Measurements from ENCODE around the gene PCGF1. TPM values are rescaled to one million over a fixed set of nuclear protein-coding genes. Genes with fewer than 3 reads are reported as not detected.

Gene PCGF1
- total and polyA plus RNA-seq, 2 of the 13 experiments (the other 11 are each of a cell fraction or from before 2014, with no cell fraction given), result 20.4 to 22.6 TPM

GRCh38 chr2:74533464-74533863 is 26.0 kb upstream of the PCGF1 start:
- H4K20me1 ChIP-seq (ENCODE audit: insufficient read depth, low read length), result no peaks in the 10 kb centered on the region
- peaks cover 20% of the 10 kb centered on the region for H3K4me1 ChIP-seq (ENCODE audit: insufficient read depth, low read length)
- no peaks in the 10 kb centered on the region for H3K9me3 ChIP-seq (ENCODE audit: low read length)
- in situ Hi-C loops (cut with HindIII; ENCODE audit: extremely low pct_ligation_motif_present, low pct_unique_long_range_greater_than_20kb) (no loop called here), intact Hi-C loops (cut with micrococcal nuclease; ENCODE audit: unreplicated experiment) (no loop called here)
- H3K36me3 ChIP-seq (replicated peaks in 1 of 2; ENCODE audit: control insufficient read depth in 1 of 2, insufficient read depth in 2 of 2, low read length in 2 of 2), result peaks cover 7 to 12% of the 10 kb centered on the region in 2 experiments; a peak in 3 of 5 replicates
- no peak for FAIRE-seq
- TF ChIP-seq POLR2A (IDR thresholded peaks at IDR 0.05; ENCODE audit: insufficient read depth in 1 of 2, low read depth in 2 of 2, low read length in 2 of 2), result 0 out of 4 replicates have a peak, but pooled peaks of 1 of the 2 experiments have one; percentile 20
- no peak for TF ChIP-seq ZNF878 (CRISPR knock-in tag; IDR thresholded peaks at IDR 0.05)
- peak; percentile 15; the same call in 1 of the 2 replicates for TF ChIP-seq POLR2AphosphoS5 (IDR thresholded peaks at IDR 0.05; ENCODE audit: low read depth, low read length)
- no peak for DNase-seq (ENCODE audit: low spot score)
- H3K27me3 ChIP-seq (ENCODE audit: control insufficient read depth in 1 of 2, insufficient read depth in 2 of 2, low read length in 2 of 2), result peaks cover 4 to 23% of the 10 kb centered on the region in 2 experiments; a peak in 3 of 5 replicates
- peaks cover 15% of the 10 kb centered on the region for H3K79me2 ChIP-seq (ENCODE audit: insufficient read depth, low read length)
- no TSS peak for BruUV-seq (replicated peaks)
- POLR2A ChIA-PET, result interaction anchor here (3.0 to 5.9 kb wide), 2 partner anchors 32 to 51 kb away, joined by 17 to 76 read pairs; partner anchors contain the start of genes CCDC142, LBX2 and TTC31
- ATAC-seq, result no peak
- no peak overlapping the region for H2AFZ ChIP-seq (ENCODE audit: low read length)
- H3K4me2 ChIP-seq (ENCODE audit: low read depth, low read length), result no peak overlapping the region
- WGBS (ENCODE audit: low lambda C conversion rate), result 90% methylated on average over 4 of the region's 4 CpGs
- no peak overlapping the region for H3K4me3 ChIP-seq (replicated peaks in 1 of 3; ENCODE audit: insufficient read depth in 1 of 3, low read depth in 2 of 3, low read length in 3 of 3)
- CTCF ChIA-PET (ENCODE audit: low intra/inter-chr PET ratio, low total read pairs), result interaction anchor here (2.4 kb wide), 1 partner anchor 50 kb away, joined by 19 read pairs; the partner anchor contains the start of genes CCDC142 and TTC31
- no peak overlapping the region for H3K9ac ChIP-seq (ENCODE audit: insufficient read depth, low read depth, low read length)
- no peak overlapping the region for H3K27ac ChIP-seq (ENCODE audit: extremely low read length, insufficient read depth, low read length)

GRCh38 chr2:74532222-74532621 is 24.7 kb upstream of the PCGF1 start:
- H3K27ac ChIP-seq (ENCODE audit: extremely low read length, insufficient read depth, low read length), result no peak overlapping the region
- ATAC-seq, result no peak
- peak; percentile 68 for DNase-seq (ENCODE audit: low spot score)
- intact Hi-C loops (cut with micrococcal nuclease; ENCODE audit: unreplicated experiment), result loop anchor here (1.0 kb wide), 1 partner anchor 199 kb away; no protein-coding TSS in a partner anchor
- ChIA-PET POLR2A (interaction anchor here (0.7 to 5.9 kb wide), 6 partner anchors 24 to 74 kb away, joined by 3 to 76 read pairs (median 12); partner anchors contain the start of genes CCDC142, LBX2, PCGF1 and TTC31), CTCF (ENCODE audit: low intra/inter-chr PET ratio, low total read pairs) (interaction anchor here (1.2 to 2.4 kb wide), 5 partner anchors 25 to 282 kb away, joined by 4 to 19 read pairs (median 5); partner anchors contain the start of genes CCDC142, PCGF1 and TTC31)
- H3K4me2 ChIP-seq (ENCODE audit: low read depth, low read length), result no peak overlapping the region
- H3K4me1 ChIP-seq (ENCODE audit: insufficient read depth, low read length), result peaks cover 32% of the 10 kb centered on the region
- H3K9me3 ChIP-seq (ENCODE audit: low read length), result no peaks in the 10 kb centered on the region
- no peak overlapping the region for H3K4me3 ChIP-seq (replicated peaks in 1 of 3; ENCODE audit: insufficient read depth in 1 of 3, low read depth in 2 of 3, low read length in 3 of 3)
- H3K79me2 ChIP-seq (ENCODE audit: insufficient read depth, low read length), result peaks cover 27% of the 10 kb centered on the region
- in situ Hi-C loops (cut with HindIII; ENCODE audit: extremely low pct_ligation_motif_present, low pct_unique_long_range_greater_than_20kb), result no loop called here
- BruUV-seq (replicated peaks), result no TSS peak
- no peaks in the 10 kb centered on the region for H4K20me1 ChIP-seq (ENCODE audit: insufficient read depth, low read length)
- H3K36me3 ChIP-seq (replicated peaks in 1 of 2; ENCODE audit: control insufficient read depth in 1 of 2, insufficient read depth in 2 of 2, low read length in 2 of 2), result peaks cover 12 to 23% of the 10 kb centered on the region in 2 experiments
- peaks cover 4 to 11% of the 10 kb centered on the region in 2 experiments; a peak in 3 of 5 replicates for H3K27me3 ChIP-seq (ENCODE audit: control insufficient read depth in 1 of 2, insufficient read depth in 2 of 2, low read length in 2 of 2)
- FAIRE-seq, result peak; percentile 80
- H3K9ac ChIP-seq (ENCODE audit: insufficient read depth, low read depth, low read length), result no peak overlapping the region
- H2AFZ ChIP-seq (ENCODE audit: low read length), result no peak overlapping the region
- TF ChIP-seq HOXA9 (CRISPR knock-in tag; IDR thresholded peaks at IDR 0.05; ENCODE audit: borderline replicate concordance), result no peak
- TF ChIP-seq SMC3 (IDR thresholded peaks at IDR 0.05; ENCODE audit: low read length), result peak; percentile 76
- no peak for TF ChIP-seq BCLAF1 (IDR thresholded peaks at IDR 0.05)
- 0 out of 4 replicates have a peak, but pooled peaks of 1 of the 2 experiments have one; percentile 34 for TF ChIP-seq ATF4 (CRISPR knock-in tag; IDR thresholded peaks at IDR 0.05)
- TF ChIP-seq CTCF (CRISPR knock-in tag; IDR thresholded peaks at IDR 0.05), result peak; percentile 72
- no peak for TF ChIP-seq SIX1 (CRISPR knock-in tag; IDR thresholded peaks at IDR 0.05; ENCODE audit: borderline replicate concordance)
- TF ChIP-seq ZNF597 (CRISPR knock-in tag; IDR thresholded peaks at IDR 0.05), result no peak
- no peak for TF ChIP-seq DR1 (CRISPR knock-in tag; IDR thresholded peaks at IDR 0.05)
